Esophagus muscularis mucosa (tissue), 4 donors: Measurements from ENCODE around the gene ZNF407. TPM values are rescaled to one million over a fixed set of nuclear protein-coding genes. Genes with fewer than 3 reads are reported as not detected.

Source experiments
- DNase-seq: peaks from one replicate; pipeline ENCODE4 v3.0.0-alpha.2; 2017; ENCODE audit errors: extremely low spot score
- H3K27ac ChIP-seq, 4 donors: fragments of 200-600 bp; sonication (generic); replicated peaks in 1 of 4; 1 replicate in 3 of 4; 2 replicates in 1 of 4; pipeline ENCODE4 v1.5.1; 2016 to 2019; ENCODE audit warnings: mild to moderate bottlenecking in 1 of 4
- H3K27me3 ChIP-seq, 4 donors: fragments of 200-600 bp; sonication (generic); one replicate each; pipeline versions ENCODE4 v1.5.1 to v1.6.0; 2016 to 2019
- H3K36me3 ChIP-seq, 4 donors: fragments of 200-600 bp; sonication (generic); one replicate each; pipeline ENCODE4 v1.5.1; 2016 to 2019
- H3K4me1 ChIP-seq, 4 donors: fragments of 200-600 bp; sonication (generic); one replicate each; pipeline ENCODE4 v1.5.1; 2016 to 2019
- H3K4me3 ChIP-seq, 4 donors: fragments of 200-600 bp; sonication (generic); 1 replicate in 2 of 4; 2 replicates in 2 of 4; pipeline ENCODE4 v1.5.1; 2016 to 2019; ENCODE audit warnings: mild to moderate bottlenecking in 4 of 4, moderate library complexity in 1 of 4
- H3K9me3 ChIP-seq, 4 donors: fragments of 200-600 bp; sonication (generic); 1 replicate in 3 of 4; 2 replicates in 1 of 4; pipeline ENCODE4 v1.5.1; 2016 to 2019
- CTCF ChIP-seq, 3 experiments: fragments of 200-600 bp in 2 of 3; fragments of 450-650 bp in 1 of 3; sonication (generic) in 2 of 3; IDR thresholded peaks; one replicate each; pipeline ENCODE4 v1.5.1; 2017 to 2019; ENCODE audit warnings: antibody characterized with exemption in 3 of 3, mild to moderate bottlenecking in 2 of 3, moderate library complexity in 1 of 3
- EP300 ChIP-seq: sonication (generic); formaldehyde crosslinking; IDR thresholded peaks from one replicate; pipeline ENCODE4 v1.6.1; 2017; ENCODE audit warnings: antibody characterized with exemption
- POLR2A ChIP-seq: fragments of 450-650 bp; IDR thresholded peaks from one replicate; pipeline ENCODE4 v1.6.1; 2017; ENCODE audit warnings: antibody characterized with exemption, moderate library complexity, mild to moderate bottlenecking, low read depth
- POLR2AphosphoS5 ChIP-seq, 2 donors: sonication (generic); formaldehyde crosslinking; IDR thresholded peaks; one replicate each; pipeline ENCODE4 v1.6.1; 2017; ENCODE audit warnings: antibody characterized with exemption in 2 of 2
- WGBS: methylation state at CpG from one replicate; pipeline ENCODE4 v1.1.5; 2018; 5-methylcytosine and 5-hydroxymethylcytosine counted together
- intact Hi-C: fragments of 100-400 bp; cut with DNase I; formaldehyde crosslinking; loops from one replicate; pipeline ENCODE4 v1.15.1; 2023
- total RNA-seq, 4 donors: library from RNA; depleted of rRNA; stranded (reverse); fragments of >200 nt; gene quantifications; one replicate each; pipeline versions ENCODE4 v1.1.0 to v1.2.1, GENCODE V29; 2016

The ZNF407 gene
- total RNA-seq, 4 donors from 2014 or later = 13.9 to 19.1 (median 17.2) TPM

DNA sequence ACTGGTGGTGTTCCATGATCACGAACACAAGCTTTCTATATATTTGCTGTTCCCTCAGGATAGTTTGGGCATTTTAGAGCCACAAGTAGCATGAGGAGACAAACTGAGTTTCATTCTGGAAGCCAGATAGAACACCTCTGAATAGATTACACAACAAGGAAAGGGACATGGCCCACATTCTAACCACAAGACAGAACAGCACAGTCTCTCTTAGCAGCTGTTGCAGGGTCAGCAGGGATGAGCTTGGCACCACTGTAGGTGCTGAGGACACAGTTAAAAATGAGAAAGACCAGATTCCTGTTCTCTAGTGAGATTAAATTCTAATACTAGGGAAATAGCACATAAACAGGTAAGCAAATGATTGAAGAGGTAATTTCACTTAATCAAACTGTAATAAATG, 235.3 kb downstream of the ZNF407 start:
- Histone ChIP-seq H3K36me3 (no peaks in the 10 kb centered on the region), H3K4me1 (peaks cover 0 to 11% (median 8%) of the 10 kb centered on the region in 4 donors), H3K4me3 (no peak overlapping the region), H3K9me3 (no peaks in the 10 kb centered on the region), H3K27ac (no peak overlapping the region), H3K27me3 (no peaks in the 10 kb centered on the region)
- no peak for DNase-seq
- TF ChIP-seq POLR2AphosphoS5 (IDR thresholded peaks at IDR 0.05) = no peak
- TF ChIP-seq CTCF (IDR thresholded peaks at IDR 0.05) = no peak
- no peak for TF ChIP-seq EP300
- TF ChIP-seq POLR2A = no peak
- intact Hi-C loops = no loop called here
- WGBS = 100% methylated on average over 1 of the region's 1 CpG

DNA sequence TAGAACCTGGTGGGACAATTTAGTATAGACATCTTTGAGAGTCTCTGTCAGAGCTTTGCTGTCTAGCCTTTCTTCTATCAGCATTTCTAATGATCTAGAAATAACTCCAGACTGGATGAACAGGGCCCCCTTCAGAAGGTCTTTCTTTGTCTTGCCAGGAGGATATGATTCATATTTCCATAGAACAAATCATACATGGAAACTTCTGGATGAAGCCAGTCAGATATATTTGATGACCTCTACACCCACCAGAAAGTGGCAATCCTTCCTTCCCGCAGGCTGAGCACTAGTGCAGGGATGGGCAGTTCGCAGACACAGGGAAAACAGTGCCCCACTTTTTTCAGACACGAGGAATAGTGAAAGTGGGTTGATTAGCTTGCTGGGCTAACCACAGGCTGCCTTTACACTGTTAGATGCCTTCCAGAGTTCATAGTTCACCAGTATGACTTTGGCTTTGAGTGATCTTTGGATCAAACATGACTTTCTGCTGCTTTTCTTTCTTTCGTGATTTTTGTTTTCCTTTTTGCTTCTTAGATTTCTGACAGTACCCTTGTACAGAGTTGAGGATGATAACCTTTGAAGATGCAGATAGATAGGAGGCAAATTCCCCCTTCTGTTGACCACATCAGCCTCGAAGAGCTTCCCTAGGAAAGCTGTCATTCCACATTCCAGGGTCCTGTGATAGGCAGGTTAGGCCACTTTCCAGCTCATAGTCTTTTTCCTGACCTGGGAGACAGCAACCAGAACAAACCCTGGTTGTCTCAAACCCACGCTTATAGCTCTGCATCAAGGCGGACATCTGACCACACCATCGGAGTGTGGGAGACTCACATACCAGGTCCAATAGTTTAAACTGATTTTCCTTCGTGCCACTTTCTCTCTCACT, 237.0 kb downstream of the ZNF407 start:
- Histone ChIP-seq H3K4me3 (no peak overlapping the region), H3K27ac (no peak overlapping the region), H3K4me1 (peaks cover 0 to 11% (median 8%) of the 10 kb centered on the region in 4 donors), H3K9me3 (no peaks in the 10 kb centered on the region), H3K36me3 (no peaks in the 10 kb centered on the region), H3K27me3 (no peaks in the 10 kb centered on the region)
- intact Hi-C loops = no loop called here
- no peak for TF ChIP-seq POLR2A
- no peak for TF ChIP-seq EP300
- TF ChIP-seq CTCF (IDR thresholded peaks at IDR 0.05) = no peak
- no peak for TF ChIP-seq POLR2AphosphoS5 (IDR thresholded peaks at IDR 0.05)
- no peak for DNase-seq
- 89% methylated on average over 9 of the region's 9 CpGs for WGBS

- no peak for TF ChIP-seq CTCF (IDR thresholded peaks at IDR 0.05)
- no peak for TF ChIP-seq POLR2AphosphoS5 (IDR thresholded peaks at IDR 0.05)
- no peak for TF ChIP-seq POLR2A
- TF ChIP-seq EP300 = no peak
- DNase-seq = no peak
- WGBS = 51% methylated on average over 8 of the region's 8 CpGs
- H3K27ac ChIP-seq = no peak overlapping the region
- H3K27me3 ChIP-seq = no peaks in the 10 kb centered on the region
- H3K9me3 ChIP-seq = no peaks in the 10 kb centered on the region
- intact Hi-C loops = no loop called here
- H3K4me1 ChIP-seq = peaks cover 5 to 11% (median 8%) of the 10 kb centered on the region in 4 donors
- H3K4me3 ChIP-seq = no peak overlapping the region
- H3K36me3 ChIP-seq = no peaks in the 10 kb centered on the region
Observed at GRCh38 chr18:74836296-74837139, 238.8 kb downstream of the ZNF407 start.

- Histone ChIP-seq H3K4me3 (no peak overlapping the region), H3K36me3 (no peaks in the 10 kb centered on the region), H3K27me3 (no peaks in the 10 kb centered on the region), H3K27ac (no peak overlapping the region), H3K9me3 (no peaks in the 10 kb centered on the region), H3K4me1 (peaks cover 5 to 11% (median 8%) of the 10 kb centered on the region in 4 donors)
- intact Hi-C loops = no loop called here
- DNase-seq = no peak
- 79% methylated on average over 7 of the region's 7 CpGs for WGBS
- no peak for TF ChIP-seq POLR2A
- TF ChIP-seq POLR2AphosphoS5 (IDR thresholded peaks at IDR 0.05) = no peak
- no peak for TF ChIP-seq EP300
- TF ChIP-seq CTCF (IDR thresholded peaks at IDR 0.05) = no peak
Observed at GRCh38 chr18:74840492-74841167, 243.0 kb downstream of the ZNF407 start.
